IMR-90 (cell line): Measurements from ENCODE around the gene ATP23. TPM values are rescaled to one million over a fixed set of nuclear protein-coding genes. Genes with fewer than 3 reads are reported as not detected.

Experiments
- ATAC-seq: fragments of 200-7000 bp; cut with Tn5 transposase; 2 replicates; pipeline ENCODE4 v1.9.1; 2020; ENCODE audit warnings: low read depth, mild to moderate bottlenecking, moderate library complexity
- BruUV-seq: library from RNA; stranded (reverse); fragments of 400-500 nt; replicated peaks from 2 replicates; lab custom pipeline; 2021; lab: Mats Ljungman, UMichigan
- CTCF ChIA-PET: fragments of 300-600 bp; formaldehyde crosslinking; extraction: SDS; loops from one replicate; lab custom pipeline; 2021; ENCODE audit warnings: antibody characterized with exemption; lab: Yijun Ruan, JAX
- POLR2A ChIA-PET: fragments of 300-600 bp; sonication (Branson Sonifier 250); formaldehyde crosslinking; loops from one replicate; lab custom pipeline; 2022; ENCODE audit warnings: antibody characterized with exemption; ENCODE audit not compliant: unreplicated experiment; lab: Charles Lee
- DNase-seq: peaks from one replicate; pipeline ENCODE4 v3.0.0; 2013
- H2AFZ ChIP-seq: replicated peaks from 2 replicates; pipeline ENCODE3; 2013; ENCODE audit warnings: low read length, mild to moderate bottlenecking; ENCODE audit not compliant: poor library complexity
- H2AK5ac ChIP-seq: 2 replicates; pipeline ENCODE4 v1.6.1; 2013; ENCODE audit warnings: low read depth, low read length, inconsistent platforms
- H2AK9ac ChIP-seq: replicated peaks from 2 replicates; pipeline ENCODE3; 2013; ENCODE audit warnings: mild to moderate bottlenecking, low read depth, low read length, moderate library complexity; ENCODE audit not compliant: poor library complexity
- H2BK120ac ChIP-seq: 2 replicates; pipeline ENCODE4 v1.6.1; 2013; ENCODE audit warnings: low read depth, low read length, inconsistent platforms
- H2BK15ac ChIP-seq: 3 replicates; pipeline ENCODE4 v1.6.1; 2013; ENCODE audit warnings: low read depth, low read length, inconsistent platforms
- H2BK20ac ChIP-seq: 2 replicates; pipeline ENCODE4 v1.6.1; 2013; ENCODE audit warnings: low read depth, mild to moderate bottlenecking, inconsistent platforms, low read length, moderate library complexity
- H2BK5ac ChIP-seq: 2 replicates; pipeline ENCODE4 v1.6.1; 2013; ENCODE audit warnings: mild to moderate bottlenecking, low read depth, low read length, inconsistent platforms; ENCODE audit not compliant: poor library complexity, severe bottlenecking
- H3K14ac ChIP-seq: replicated peaks from 2 replicates; pipeline ENCODE4 v1.6.1; 2013; ENCODE audit warnings: low read depth, low read length, inconsistent platforms
- H3K18ac ChIP-seq: 2 replicates; pipeline ENCODE4 v1.6.1; 2013; ENCODE audit warnings: low read depth, low read length, control low read depth
- H3K23ac ChIP-seq: 2 replicates; pipeline ENCODE4 v1.6.1; 2013; ENCODE audit warnings: low read depth, low read length, inconsistent platforms
- H3K27ac ChIP-seq: 2 replicates; pipeline ENCODE4 v1.5.1; 2013; ENCODE audit warnings: mild to moderate bottlenecking, control low read depth, low read length; ENCODE audit not compliant: insufficient read depth
- H3K27me3 ChIP-seq: 2 replicates; pipeline ENCODE4 v1.6.1; 2013; ENCODE audit warnings: low read length; ENCODE audit not compliant: control insufficient read depth, insufficient read depth
- H3K36me3 ChIP-seq: 2 replicates; pipeline ENCODE4 v1.6.1; 2013; ENCODE audit warnings: low read length, mixed read lengths; ENCODE audit not compliant: control insufficient read depth, insufficient read depth
- H3K4ac ChIP-seq: 2 replicates; pipeline ENCODE4 v1.6.1; 2013; ENCODE audit warnings: low read depth, low read length, inconsistent platforms
- H3K4me1 ChIP-seq: 2 replicates; pipeline ENCODE4 v1.6.1; 2013; ENCODE audit warnings: low read length, mixed read lengths; ENCODE audit not compliant: control insufficient read depth, insufficient read depth
- H3K4me2 ChIP-seq: 2 replicates; pipeline ENCODE4 v1.6.1; 2013; ENCODE audit warnings: low read depth, mild to moderate bottlenecking, control low read depth, low read length, moderate library complexity
- H3K4me3 ChIP-seq: 2 replicates; pipeline ENCODE4 v1.5.1; 2013; ENCODE audit warnings: low read depth, mild to moderate bottlenecking, control low read depth, low read length, moderate library complexity; ENCODE audit not compliant: insufficient read depth
- H3K56ac ChIP-seq: 2 replicates; pipeline ENCODE4 v1.6.1; 2013; ENCODE audit warnings: low read length, inconsistent platforms; ENCODE audit not compliant: insufficient read depth; ENCODE audit errors: extremely low read depth
- H3K79me1 ChIP-seq, 2 experiments: 2 replicates each; pipeline ENCODE4 v1.6.1; 2013; ENCODE audit warnings: low read length in 2 of 2, inconsistent platforms in 1 of 2, low read depth in 1 of 2
- H3K9ac ChIP-seq: 2 replicates; pipeline ENCODE4 v1.6.1; 2013; ENCODE audit warnings: low read depth, low read length, control low read depth
- H3K9me1 ChIP-seq: 2 replicates; pipeline ENCODE4 v1.6.1; 2013; ENCODE audit warnings: low read length, inconsistent platforms; ENCODE audit not compliant: insufficient read depth
- H3K9me3 ChIP-seq: 2 replicates; pipeline ENCODE4 v1.6.1; 2013; ENCODE audit warnings: low read length; ENCODE audit not compliant: control insufficient read depth, insufficient read depth
- H4K20me1 ChIP-seq: 2 replicates; pipeline ENCODE4 v1.6.1; 2013; ENCODE audit warnings: low read length, inconsistent platforms; ENCODE audit not compliant: insufficient read depth
- H4K5ac ChIP-seq: 2 replicates; pipeline ENCODE4 v1.6.1; 2013; ENCODE audit warnings: mild to moderate bottlenecking, low read depth, low read length, control low read depth
- H4K8ac ChIP-seq, 2 experiments: 2 replicates each; pipeline ENCODE4 v1.6.1; 2013; ENCODE audit warnings: low read depth in 2 of 2, low read length in 2 of 2, control low read depth in 1 of 2, inconsistent platforms in 1 of 2
- H4K91ac ChIP-seq: 2 replicates; pipeline ENCODE4 v1.6.1; 2013; ENCODE audit warnings: low read depth, low read length, inconsistent platforms; ENCODE audit not compliant: insufficient read depth
- BHLHE40 ChIP-seq: fragments of 150-350 bp; IDR thresholded peaks from 2 replicates; pipeline ENCODE4 v1.6.1; 2016; ENCODE audit warnings: mild to moderate bottlenecking, low read depth, low read length
- CEBPB ChIP-seq: IDR thresholded peaks from 2 replicates; pipeline ENCODE4 v1.6.1; 2012; ENCODE audit warnings: low read depth, low read length, improper control_type of control experiment
- CHD1 ChIP-seq: IDR thresholded peaks from 2 replicates; pipeline ENCODE4 v1.6.1; 2012; ENCODE audit warnings: low read depth, low read length, improper control_type of control experiment
- ELK1 ChIP-seq: fragments of 150-350 bp; IDR thresholded peaks from 2 replicates; pipeline ENCODE4 v1.6.1; 2016; ENCODE audit warnings: low read depth, mild to moderate bottlenecking, low read length, moderate library complexity, borderline replicate concordance
- FOS ChIP-seq: fragments of 150-350 bp; IDR thresholded peaks from 2 replicates; pipeline ENCODE4 v1.6.1; 2016; ENCODE audit warnings: low read depth, low read length
- MAFK ChIP-seq: IDR thresholded peaks from 2 replicates; pipeline ENCODE4 v1.6.1; 2012; ENCODE audit warnings: low read depth, low read length, improper control_type of control experiment
- MAZ ChIP-seq: IDR thresholded peaks from 2 replicates; pipeline ENCODE4 v1.6.1; 2012; ENCODE audit warnings: low read depth, mild to moderate bottlenecking, low read length, improper control_type of control experiment, moderate library complexity, borderline replicate concordance
- MXI1 ChIP-seq: IDR thresholded peaks from 2 replicates; pipeline ENCODE4 v1.6.1; 2012; ENCODE audit warnings: low read depth, mild to moderate bottlenecking, low read length, moderate library complexity, borderline replicate concordance
- NFE2L2 ChIP-seq: fragments of 150-350 bp; IDR thresholded peaks from 2 replicates; pipeline ENCODE4 v1.6.1; 2016; ENCODE audit warnings: low read depth, mild to moderate bottlenecking, low read length
- POLR2A ChIP-seq: IDR thresholded peaks from 2 replicates; pipeline ENCODE4 v1.6.1; 2012; ENCODE audit warnings: mild to moderate bottlenecking, low read depth, low read length
- RAD21 ChIP-seq: IDR thresholded peaks from 2 replicates; pipeline ENCODE4 v1.6.1; 2012; ENCODE audit warnings: low read length, improper control_type of control experiment
- RCOR1 ChIP-seq: IDR thresholded peaks from 2 replicates; pipeline ENCODE4 v1.6.1; 2012; ENCODE audit warnings: mild to moderate bottlenecking, low read length, improper control_type of control experiment; ENCODE audit not compliant: insufficient replicate concordance
- SMC3 ChIP-seq: fragments of 150-350 bp; IDR thresholded peaks from 2 replicates; pipeline ENCODE4 v1.6.1; 2016; ENCODE audit warnings: low read depth, mild to moderate bottlenecking, antibody characterized with exemption, low read length, moderate library complexity
- USF2 ChIP-seq: fragments of 150-350 bp; IDR thresholded peaks from 2 replicates; pipeline ENCODE4 v1.6.1; 2017; ENCODE audit warnings: mild to moderate bottlenecking, antibody characterized with exemption, low read length, low read depth
- WGBS, 2 experiments: methylation state at CpG; one replicate each; pipeline versions ENCODE4 v1.1.5 to v1.1.7; 2013; ENCODE audit warnings: missing lambda C conversion rate in 2 of 2; ENCODE audit not compliant: insufficient read length in 1 of 2; ENCODE audit errors: extremely low coverage in 2 of 2; 5-methylcytosine and 5-hydroxymethylcytosine counted together
- dilution Hi-C: fragments of 300-500 bp; cut with HindIII; formaldehyde crosslinking; loops from one replicate; pipeline ENCODE4 v1.14.3; 2018; ENCODE audit warnings: low sequenced_read_pairs; ENCODE audit not compliant: unreplicated experiment
- in situ Hi-C: fragments of 300-500 bp; cut with MboI; formaldehyde crosslinking; loops from 3 replicates; pipeline ENCODE4 v1.14.3; 2019; ENCODE audit warnings: low sequenced_read_pairs, inconsistent platforms, mixed read lengths
- intact Hi-C: fragments of 100-400 bp; cut with micrococcal nuclease; formaldehyde crosslinking; loops from 2 replicates; pipeline ENCODE4 v1.10.0; 2022
- polyA plus RNA-seq, 3 experiments: library from polyadenylated mRNA; depleted of rRNA; stranded (reverse); fragments of >200 nt; gene quantifications; 2 replicates each; pipeline ENCODE4 v1.2.3, GENCODE V29; 2012; ENCODE audit warnings: low replicate concordance in 1 of 3
- total RNA-seq: library from RNA; depleted of rRNA; stranded (reverse); fragments of >200 nt; gene quantifications from 2 replicates; pipeline ENCODE4 v1.2.3, GENCODE V29; 2012

Gene ATP23
- total and polyA plus RNA-seq, 2 of the 4 experiments (the other 2 are of a cell fraction): 6.4 to 7.2 TPM

GRCh38 chr12:57893431-57894353 lies 47.7 kb upstream of the ATP23 start:
- H3K4me1 ChIP-seq: peaks cover 66% of the 10 kb centered on the region
- peak overlapping the region; percentile 80 for H2AK9ac ChIP-seq
- no TSS peak for BruUV-seq
- peak overlapping the region; percentile 96 for H4K91ac ChIP-seq
- no peaks in the 10 kb centered on the region for H3K27me3 ChIP-seq
- H2BK15ac ChIP-seq: peak overlapping the region; percentile 96
- H3K9me3 ChIP-seq: no peaks in the 10 kb centered on the region
- H3K14ac ChIP-seq: peak overlapping the region; percentile 98
- H3K4ac ChIP-seq: peak overlapping the region; percentile 97
- peak overlapping the region; percentile 96 for H2BK5ac ChIP-seq
- H2AFZ ChIP-seq: peak overlapping the region; percentile 86
- H3K4me2 ChIP-seq: peak overlapping the region; percentile 75
- peaks cover 44% of the 10 kb centered on the region for H3K9me1 ChIP-seq
- intact Hi-C loops: no loop called here
- H3K79me1 ChIP-seq: peaks cover 22 to 77% of the 10 kb centered on the region in 2 experiments
- peak overlapping the region; percentile 97 for H3K18ac ChIP-seq
- CTCF ChIA-PET: interaction anchor here (1.0 to 1.2 kb wide), 2 partner anchors 10 to 28 kb away, joined by 3 to 4 read pairs; no protein-coding TSS in a partner anchor
- peak overlapping the region; percentile 98 for H2BK120ac ChIP-seq
- H2AK5ac ChIP-seq: peak overlapping the region; percentile 98
- H4K8ac ChIP-seq: peak overlapping the region; percentile 79 to 95
- H3K36me3 ChIP-seq: no peaks in the 10 kb centered on the region
- in situ Hi-C loops: loop anchor here (10.0 kb wide), 1 partner anchor 49 kb away; the partner anchor contains the start of gene CTDSP2
- H2BK20ac ChIP-seq: peak overlapping the region; percentile 95
- peak overlapping the region; percentile 99 for H3K56ac ChIP-seq
- POLR2A ChIA-PET: interaction anchor here (0.6 to 1.3 kb wide), 4 partner anchors 11 to 51 kb away, joined by 3 to 7 read pairs (median 4); no protein-coding TSS in a partner anchor
- H4K20me1 ChIP-seq: no peaks in the 10 kb centered on the region
- H3K4me3 ChIP-seq: peak overlapping the region; percentile 5; the same call in 1 of the 2 replicates
- peak overlapping the region; percentile 91 for H3K9ac ChIP-seq
- peak overlapping the region; percentile 96 for H3K27ac ChIP-seq
- peak; percentile 91 for DNase-seq
- peak overlapping the region; percentile 99 for H3K23ac ChIP-seq
- peak; percentile 67 for ATAC-seq
- dilution Hi-C loops: no loop called here
- 40% methylated on average over 4 of the region's 13 CpGs; no CpG with 5 or more reads in 1 of the 2 experiments for WGBS, 2 experiments
- peak overlapping the region; percentile 89 for H4K5ac ChIP-seq
- no peak for TF ChIP-seq MXI1
- 0 out of 2 replicates have a peak, but pooled peaks have one; percentile 42 for TF ChIP-seq POLR2A
- TF ChIP-seq BHLHE40: 0 out of 2 replicates have a peak, but pooled peaks have one; percentile 30
- TF ChIP-seq MAZ: peak; percentile 72
- TF ChIP-seq RCOR1: peak; percentile 37
- no peak for TF ChIP-seq USF2
- no peak; the same call in 1 of the 2 replicates for TF ChIP-seq NFE2L2
- TF ChIP-seq FOS: no peak
- peak; percentile 28; the same call in 1 of the 2 replicates for TF ChIP-seq SMC3
- TF ChIP-seq CHD1: no peak
- no peak for TF ChIP-seq ELK1
- no peak for TF ChIP-seq MAFK
- TF ChIP-seq RAD21: peak; percentile 32; the same call in 1 of the 2 replicates
- peak; percentile 81 for TF ChIP-seq CEBPB
